Liver (tissue), 9 donors: ENCODE measurements around the gene NOL4L. TPM values are rescaled to one million over a fixed set of nuclear protein-coding genes. Genes with fewer than 3 reads are reported as not detected.

Source experiments
- DNase-seq: peaks from one replicate; pipeline ENCODE4 v3.0.0-alpha.2; 2017; ENCODE audit warnings: low spot score
- H3K27ac ChIP-seq, 2 donors: one replicate each; pipeline ENCODE4 v1.7.0; 2013; ENCODE audit warnings: inconsistent platforms in 2 of 2, low read length in 2 of 2, control low read depth in 1 of 2, low read depth in 1 of 2, mild to moderate bottlenecking in 1 of 2
- H3K27me3 ChIP-seq, 4 donors: one replicate each; pipeline versions ENCODE4 v1.6.1 to v1.7.0; 2013; ENCODE audit warnings: low read length in 3 of 4, inconsistent platforms in 1 of 4, mild to moderate bottlenecking in 1 of 4, moderate library complexity in 1 of 4; ENCODE audit not compliant: control insufficient read depth in 4 of 4, insufficient read depth in 4 of 4
- H3K36me3 ChIP-seq, 4 donors: one replicate each; pipeline versions ENCODE4 v1.6.1 to v1.7.0; 2013; ENCODE audit warnings: low read length in 3 of 4, mild to moderate bottlenecking in 3 of 4, low read depth in 1 of 4, moderate library complexity in 1 of 4; ENCODE audit not compliant: control insufficient read depth in 4 of 4, insufficient read depth in 3 of 4
- H3K4me1 ChIP-seq, 4 donors: one replicate each; pipeline versions ENCODE4 v1.6.1 to v1.7.0; 2013; ENCODE audit warnings: low read length in 3 of 4, mild to moderate bottlenecking in 3 of 4, moderate library complexity in 1 of 4; ENCODE audit not compliant: control insufficient read depth in 4 of 4, insufficient read depth in 4 of 4
- H3K4me3 ChIP-seq, 3 donors: one replicate each; pipeline versions ENCODE4 v1.6.1 to v1.7.0; 2013; ENCODE audit warnings: low read length in 3 of 3, control low read depth in 1 of 3, low read depth in 1 of 3, mild to moderate bottlenecking in 1 of 3
- H3K9ac ChIP-seq, 2 donors: one replicate each; pipeline ENCODE4 v1.7.0; 2013; ENCODE audit warnings: low read length in 2 of 2, mild to moderate bottlenecking in 2 of 2, moderate library complexity in 2 of 2, control low read depth in 1 of 2, low read depth in 1 of 2
- H3K9me3 ChIP-seq, 4 donors: one replicate each; pipeline versions ENCODE4 v1.6.1 to v1.7.0; 2013; ENCODE audit warnings: low read length in 3 of 4; ENCODE audit not compliant: control insufficient read depth in 4 of 4
- EGR1 ChIP-seq, 2 donors: IDR thresholded peaks; 2 replicates each; pipeline ENCODE4 v1.6.1; 2016 to 2018; ENCODE audit warnings: antibody characterized with exemption in 2 of 2, low read depth in 2 of 2
- FOXA2 ChIP-seq: IDR thresholded peaks from 2 replicates; pipeline ENCODE4 v1.6.1; 2016; ENCODE audit warnings: antibody characterized with exemption
- GABPA ChIP-seq, 2 donors: IDR thresholded peaks in 1 of 2; conservative IDR thresholded peaks in 1 of 2; 2 replicates each; pipeline ENCODE4 v1.6.1; 2016; ENCODE audit warnings: antibody characterized with exemption in 2 of 2, mild to moderate bottlenecking in 1 of 2, moderate library complexity in 1 of 2
- HNF4A ChIP-seq, 2 donors: conservative IDR thresholded peaks; 2 replicates each; pipeline ENCODE4 v1.6.1; 2016; ENCODE audit warnings: antibody characterized with exemption in 2 of 2, mild to moderate bottlenecking in 2 of 2
- HNF4G ChIP-seq: IDR thresholded peaks from 2 replicates; pipeline ENCODE4 v1.6.1; 2016; ENCODE audit warnings: antibody characterized with exemption
- NR2F2 ChIP-seq: IDR thresholded peaks from 2 replicates; pipeline ENCODE4 v1.6.1; 2016; ENCODE audit warnings: antibody characterized with exemption
- RAD21 ChIP-seq, 2 donors: IDR thresholded peaks; 2 replicates each; pipeline ENCODE4 v1.6.1; 2016; ENCODE audit warnings: antibody characterized with exemption in 2 of 2, mild to moderate bottlenecking in 2 of 2
- RXRA ChIP-seq, 2 donors: IDR thresholded peaks; 2 replicates each; pipeline ENCODE4 v1.6.1; 2017 to 2018; ENCODE audit warnings: antibody characterized with exemption in 2 of 2, mild to moderate bottlenecking in 1 of 2
- SP1 ChIP-seq: IDR thresholded peaks from 2 replicates; pipeline ENCODE4 v1.6.1; 2018; ENCODE audit warnings: antibody characterized with exemption, mild to moderate bottlenecking
- TAF1 ChIP-seq: conservative IDR thresholded peaks from 2 replicates; pipeline ENCODE4 v1.6.1; 2016; ENCODE audit warnings: antibody characterized with exemption, mild to moderate bottlenecking
- YY1 ChIP-seq: IDR thresholded peaks from 2 replicates; pipeline ENCODE4 v1.6.1; 2016; ENCODE audit warnings: antibody characterized with exemption, mild to moderate bottlenecking
- WGBS: extraction: QIAGEN DNeasy Blood & Tissue Kit; methylation state at CpG from one replicate; pipeline ENCODE4 v1.1.7; 2013; 5-methylcytosine and 5-hydroxymethylcytosine counted together
- polyA plus RNA-seq, 2 donors: library from polyadenylated mRNA; stranded (reverse) in 1 of 2; unstranded in 1 of 2; fragments of 200-250 nt in 1 of 2; fragments of >200 nt in 1 of 2; fragmentation: Nextera tagmentation in 1 of 2; extraction: Ambion mirVana in 1 of 2; gene quantifications; one replicate each; pipeline versions ENCODE4 v1.2.1 to v1.2.3, GENCODE V29; 2013 to 2015
- total RNA-seq, 2 donors: library from RNA; depleted of rRNA; stranded (reverse); fragments of >200 nt; gene quantifications; one replicate each; pipeline ENCODE4 v1.2.3, GENCODE V29; 2014
- TF ChIP-seq, protein P1 (sequence below): IDR thresholded peaks from 2 replicates; pipeline ENCODE4 v1.6.1; 2016; ENCODE audit warnings: antibody characterized with exemption
- TF ChIP-seq, protein P2 (sequence below): IDR thresholded peaks from 2 replicates; pipeline ENCODE4 v1.6.1; 2016; ENCODE audit warnings: antibody characterized with exemption
- TF ChIP-seq, protein P3 (sequence below): fragments of 150-350 bp; IDR thresholded peaks from 2 replicates; pipeline ENCODE4 v1.5.1; 2017; ENCODE audit warnings: improper control_type of control experiment, low read depth, low read length; ENCODE audit not compliant: missing input control
- donor health status: healthy.
- donor health status: healthy.
- donor health status: healthy.
- donor health status: healthy.
- donor health status: healthy.

Gene NOL4L
- total and polyA plus RNA-seq, 4 donors, result 2.2 to 6.8 (median 4.3) TPM

GRCh38 chr20:32606107-32606506 lies 21.0 kb upstream of the NOL4L start:
- Histone ChIP-seq H3K4me3 (no peak overlapping the region), H3K36me3 (no peaks in the 10 kb centered on the region), H3K27me3 (no peaks in the 10 kb centered on the region), H3K9ac (no peak overlapping the region), H3K4me1 (no peaks in the 10 kb centered on the region), H3K27ac (no peak overlapping the region), H3K9me3 (no peaks in the 10 kb centered on the region)
- no peak for DNase-seq
- 54% methylated on average over 8 of the region's 8 CpGs for WGBS
- TF ChIP-seq RXRA (IDR thresholded peaks at IDR 0.05) (no peak), HNF4A (conservative IDR thresholded peaks at IDR 0.05) (no peak), EGR1 (IDR thresholded peaks at IDR 0.05; ENCODE audit: low read depth in 2 of 2) (no peak), FOXA2 (no peak), YY1 (no peak)
- TF ChIP-seq, protein P1, sequence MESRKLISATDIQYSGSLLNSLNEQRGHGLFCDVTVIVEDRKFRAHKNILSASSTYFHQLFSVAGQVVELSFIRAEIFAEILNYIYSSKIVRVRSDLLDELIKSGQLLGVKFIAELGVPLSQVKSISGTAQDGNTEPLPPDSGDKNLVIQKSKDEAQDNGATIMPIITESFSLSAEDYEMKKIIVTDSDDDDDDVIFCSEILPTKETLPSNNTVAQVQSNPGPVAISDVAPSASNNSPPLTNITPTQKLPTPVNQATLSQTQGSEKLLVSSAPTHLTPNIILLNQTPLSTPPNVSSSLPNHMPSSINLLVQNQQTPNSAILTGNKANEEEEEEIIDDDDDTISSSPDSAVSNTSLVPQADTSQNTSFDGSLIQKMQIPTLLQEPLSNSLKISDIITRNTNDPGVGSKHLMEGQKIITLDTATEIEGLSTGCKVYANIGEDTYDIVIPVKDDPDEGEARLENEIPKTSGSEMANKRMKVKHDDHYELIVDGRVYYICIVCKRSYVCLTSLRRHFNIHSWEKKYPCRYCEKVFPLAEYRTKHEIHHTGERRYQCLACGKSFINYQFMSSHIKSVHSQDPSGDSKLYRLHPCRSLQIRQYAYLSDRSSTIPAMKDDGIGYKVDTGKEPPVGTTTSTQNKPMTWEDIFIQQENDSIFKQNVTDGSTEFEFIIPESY, result no peak

DNA sequence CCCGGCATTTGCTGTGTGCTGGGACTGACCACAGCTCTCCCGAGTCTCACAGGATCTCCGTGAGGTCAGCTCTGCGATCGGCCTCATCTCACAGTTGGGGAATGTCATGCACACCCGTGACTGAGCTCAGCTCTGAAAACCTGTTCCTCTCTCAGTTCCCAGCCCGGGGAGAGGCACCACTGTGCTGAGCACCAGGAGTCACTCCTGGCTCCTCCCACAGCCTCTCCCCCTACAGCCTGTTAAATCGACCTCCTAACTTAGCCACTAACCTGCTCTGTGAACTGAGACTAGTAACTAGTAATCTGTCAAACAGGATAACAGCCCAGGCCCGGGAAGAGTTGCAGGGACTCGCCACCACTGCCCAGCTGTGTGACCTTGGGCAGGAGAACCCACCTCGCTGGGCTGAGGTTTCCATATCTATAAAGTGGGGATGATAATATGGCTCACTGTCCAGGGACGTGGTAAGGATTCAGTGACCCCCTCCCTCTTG lies 20.1 kb upstream of the NOL4L start:
- Histone ChIP-seq H3K4me1 (no peaks in the 10 kb centered on the region), H3K4me3 (no peak overlapping the region), H3K9me3 (no peaks in the 10 kb centered on the region), H3K27me3 (no peaks in the 10 kb centered on the region), H3K27ac (no peak overlapping the region), H3K36me3 (no peaks in the 10 kb centered on the region), H3K9ac (no peak overlapping the region)
- 50% methylated on average over 12 of the region's 12 CpGs for WGBS
- TF ChIP-seq EGR1 (IDR thresholded peaks at IDR 0.05; ENCODE audit: low read depth in 2 of 2), result no peak
- no peak for TF ChIP-seq HNF4G
- TF ChIP-seq, protein P2, sequence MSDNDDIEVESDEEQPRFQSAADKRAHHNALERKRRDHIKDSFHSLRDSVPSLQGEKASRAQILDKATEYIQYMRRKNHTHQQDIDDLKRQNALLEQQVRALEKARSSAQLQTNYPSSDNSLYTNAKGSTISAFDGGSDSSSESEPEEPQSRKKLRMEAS, result no peak
- TF ChIP-seq RAD21 (IDR thresholded peaks at IDR 0.05), result no peak
- TF ChIP-seq, protein P1, result no peak
- TF ChIP-seq HNF4A (conservative IDR thresholded peaks at IDR 0.05), result no peak
- TF ChIP-seq YY1, result no peak
- no peak for TF ChIP-seq SP1
- no peak for DNase-seq

DNA sequence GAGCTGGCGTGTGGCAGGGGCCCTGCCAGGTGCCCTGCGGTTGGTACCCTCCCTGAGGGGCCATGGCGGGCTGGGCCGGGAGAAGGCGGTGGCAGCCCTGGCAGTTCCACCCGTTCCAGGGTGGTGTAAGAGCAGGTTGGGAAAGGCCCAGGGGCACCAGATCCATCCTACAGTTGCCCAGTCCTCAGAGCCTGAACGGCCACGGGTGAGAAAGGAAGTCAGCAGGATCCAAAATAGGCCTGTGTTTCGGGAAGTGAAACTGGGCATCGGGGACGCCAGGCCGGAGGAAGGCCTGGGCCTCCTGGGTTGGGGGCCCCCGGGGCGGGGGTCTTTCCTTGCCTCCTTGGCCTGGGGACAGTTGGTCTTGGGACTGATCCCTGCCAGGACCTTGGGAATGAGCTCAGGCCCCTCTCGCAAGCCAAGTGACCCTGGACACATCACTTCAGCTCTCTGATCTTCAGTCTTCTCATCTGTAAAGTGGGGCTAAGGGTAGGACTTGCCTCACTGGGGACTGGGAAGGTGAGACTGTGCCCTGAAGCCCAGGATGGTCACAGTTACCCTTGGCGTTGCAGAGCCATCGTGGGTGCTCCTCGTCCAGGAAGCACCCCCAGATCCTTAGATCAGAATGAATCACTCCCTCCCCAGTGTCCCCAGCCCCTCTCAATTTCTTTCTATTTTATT lies 18.1 kb upstream of the NOL4L start:
- Histone ChIP-seq H3K27me3 (no peaks in the 10 kb centered on the region), H3K27ac (no peak overlapping the region)

More for the DNA sequence above, 18.1 kb upstream of the NOL4L start:
- 84% methylated on average over 18 of the region's 18 CpGs for WGBS
- no peak for TF ChIP-seq HNF4A (conservative IDR thresholded peaks at IDR 0.05)
- no peak for TF ChIP-seq YY1
- TF ChIP-seq RXRA (IDR thresholded peaks at IDR 0.05), result no peak
- TF ChIP-seq, protein P3, sequence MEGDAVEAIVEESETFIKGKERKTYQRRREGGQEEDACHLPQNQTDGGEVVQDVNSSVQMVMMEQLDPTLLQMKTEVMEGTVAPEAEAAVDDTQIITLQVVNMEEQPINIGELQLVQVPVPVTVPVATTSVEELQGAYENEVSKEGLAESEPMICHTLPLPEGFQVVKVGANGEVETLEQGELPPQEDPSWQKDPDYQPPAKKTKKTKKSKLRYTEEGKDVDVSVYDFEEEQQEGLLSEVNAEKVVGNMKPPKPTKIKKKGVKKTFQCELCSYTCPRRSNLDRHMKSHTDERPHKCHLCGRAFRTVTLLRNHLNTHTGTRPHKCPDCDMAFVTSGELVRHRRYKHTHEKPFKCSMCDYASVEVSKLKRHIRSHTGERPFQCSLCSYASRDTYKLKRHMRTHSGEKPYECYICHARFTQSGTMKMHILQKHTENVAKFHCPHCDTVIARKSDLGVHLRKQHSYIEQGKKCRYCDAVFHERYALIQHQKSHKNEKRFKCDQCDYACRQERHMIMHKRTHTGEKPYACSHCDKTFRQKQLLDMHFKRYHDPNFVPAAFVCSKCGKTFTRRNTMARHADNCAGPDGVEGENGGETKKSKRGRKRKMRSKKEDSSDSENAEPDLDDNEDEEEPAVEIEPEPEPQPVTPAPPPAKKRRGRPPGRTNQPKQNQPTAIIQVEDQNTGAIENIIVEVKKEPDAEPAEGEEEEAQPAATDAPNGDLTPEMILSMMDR, result no peak
- TF ChIP-seq NR2F2, result no peak
- no peak for TF ChIP-seq GABPA (IDR thresholded peaks at IDR 0.05 in 1 of 2, conservative IDR thresholded peaks at IDR 0.05 in 1 of 2)
- no peak for TF ChIP-seq RAD21 (IDR thresholded peaks at IDR 0.05)
- TF ChIP-seq TAF1, result no peak
- TF ChIP-seq FOXA2, result no peak
- no peak overlapping the region for H3K4me3 ChIP-seq
- H3K36me3 ChIP-seq, result no peaks in the 10 kb centered on the region
- no peak for DNase-seq
- H3K4me1 ChIP-seq, result no peaks in the 10 kb centered on the region
- H3K9ac ChIP-seq, result no peak overlapping the region
- H3K9me3 ChIP-seq, result no peaks in the 10 kb centered on the region
